Retina (tissue), 1 donor: ENCODE results near the gene PGLYRP4.
"Not testable (repeated sequence)": the region's sequence is repeated elsewhere in the genome, so short reads cannot be mapped to it uniquely, and the experiment has no call there.

Experiments used
- DNase-seq: peaks from one replicate; pipeline ENCODE4 v3.0.0-alpha.2; 2016

Gene PGLYRP4

DNA sequence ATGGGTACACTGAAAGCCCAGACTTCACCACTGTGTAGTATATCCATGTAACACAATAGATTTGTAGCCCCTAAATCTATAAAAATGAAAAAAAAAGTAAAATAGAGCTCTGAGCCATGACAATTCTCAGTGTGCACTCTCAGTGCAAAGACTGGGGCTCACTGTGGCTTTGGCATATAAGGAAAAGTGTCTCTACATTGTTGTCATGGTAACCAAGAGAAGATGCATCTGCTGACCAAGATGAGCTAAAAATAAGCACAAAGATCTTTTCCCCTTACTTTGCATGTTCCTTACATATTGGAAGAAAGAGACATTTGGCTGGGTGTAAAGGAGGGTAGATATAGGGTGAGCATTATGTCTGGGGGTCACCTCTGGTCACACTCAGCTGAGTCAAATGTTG, 12.0 kb downstream of the PGLYRP4 start:
- DNase-seq, result no peak

DNA sequence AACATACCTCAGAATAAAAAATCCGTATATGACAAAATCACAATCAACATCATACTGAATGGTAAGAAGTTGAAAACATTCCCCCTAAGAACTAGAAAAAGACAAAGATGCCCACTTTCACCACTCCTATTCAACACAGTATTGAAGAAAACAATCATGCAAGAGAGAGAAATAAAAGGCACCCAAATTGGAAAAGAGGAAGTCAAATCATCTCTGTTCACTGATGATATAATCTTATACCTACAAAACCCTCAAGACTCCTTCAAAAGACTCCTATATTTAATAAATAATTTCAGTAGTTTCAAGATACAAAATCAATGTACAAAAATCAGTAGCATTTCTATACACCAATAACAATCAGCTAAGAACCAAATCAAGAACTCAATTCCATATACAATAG, 14.7 kb downstream of the PGLYRP4 start:
- no peak for DNase-seq

DNA sequence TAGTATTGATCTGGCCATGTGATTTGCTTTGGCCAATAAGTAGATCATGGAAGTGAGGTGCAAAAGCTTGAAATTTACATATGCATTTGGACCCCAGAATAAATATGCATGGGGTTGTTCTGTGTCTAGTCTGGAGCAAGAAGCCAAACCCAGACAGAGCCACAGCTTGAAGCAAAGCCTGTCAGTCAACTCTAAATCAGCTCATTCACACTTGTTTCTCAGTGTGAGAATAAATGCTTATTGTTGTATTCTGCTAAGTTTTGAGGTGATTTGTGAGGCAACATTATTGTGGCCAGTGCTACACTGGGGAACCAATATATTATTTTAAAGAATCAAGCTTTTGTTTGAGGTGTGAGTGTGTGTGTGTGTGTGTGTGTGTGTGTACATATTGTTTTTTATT, 23.7 kb downstream of the PGLYRP4 start:
- DNase-seq, result no peak

DNA sequence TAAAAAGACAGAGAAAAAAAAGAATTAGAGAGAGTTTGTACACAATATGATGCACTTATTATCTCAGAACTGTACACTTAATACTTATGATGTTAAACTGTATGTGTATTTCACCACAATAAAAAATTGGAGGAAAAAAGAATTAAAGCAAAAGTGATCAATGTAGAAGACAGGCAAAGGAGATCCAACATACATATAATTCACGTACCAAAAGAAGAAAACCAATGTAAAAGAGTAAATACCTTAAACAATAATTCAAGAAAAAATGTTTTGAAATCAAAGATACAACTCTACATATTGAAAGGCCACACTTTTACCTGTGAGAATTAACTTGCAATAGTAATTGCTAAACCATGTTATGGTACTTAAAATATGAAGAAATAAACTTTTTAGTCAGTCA, 26.1 kb downstream of the PGLYRP4 start:
- no peak for DNase-seq

DNA sequence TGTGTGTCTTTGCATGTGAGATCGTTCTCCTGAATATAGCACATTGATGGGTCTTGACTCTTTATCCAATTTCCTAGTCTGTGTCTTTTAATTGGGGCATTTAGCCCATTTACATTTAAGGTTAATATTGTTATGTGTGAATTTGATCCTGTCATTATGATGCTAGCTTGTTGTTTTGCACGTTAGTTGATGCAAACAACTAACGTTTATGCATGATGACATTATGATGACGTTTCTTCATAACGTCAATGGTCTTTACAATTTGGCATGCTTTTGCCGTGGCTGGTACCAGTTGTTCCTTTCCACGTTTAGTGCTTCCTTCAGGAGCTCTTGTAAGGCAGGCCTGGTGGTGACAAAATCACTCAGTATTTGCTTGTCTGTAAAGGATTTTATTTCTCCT, 30.5 kb downstream of the PGLYRP4 start:
- DNase-seq, result not testable (repeated sequence)

DNA sequence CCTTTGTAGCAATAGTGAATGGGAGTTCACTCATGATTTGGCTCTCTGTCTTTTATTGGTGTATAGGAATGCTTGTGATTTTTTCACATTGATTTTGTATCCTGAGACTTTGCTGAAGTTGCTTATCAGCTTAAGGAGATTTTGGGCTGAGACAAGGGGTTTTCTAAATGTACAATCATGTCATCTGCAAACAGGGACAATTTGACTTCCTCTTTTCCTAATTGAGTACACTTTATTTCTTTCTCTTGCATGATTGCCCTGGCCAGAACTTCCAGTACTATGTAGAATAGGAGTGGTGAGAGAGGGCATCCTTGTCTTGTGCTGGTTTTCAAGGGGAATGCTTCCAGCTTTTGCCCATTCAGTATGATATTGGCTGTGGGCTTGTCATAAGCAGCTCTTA, 32.6 kb downstream of the PGLYRP4 start:
- DNase-seq, result not testable (repeated sequence)

DNA sequence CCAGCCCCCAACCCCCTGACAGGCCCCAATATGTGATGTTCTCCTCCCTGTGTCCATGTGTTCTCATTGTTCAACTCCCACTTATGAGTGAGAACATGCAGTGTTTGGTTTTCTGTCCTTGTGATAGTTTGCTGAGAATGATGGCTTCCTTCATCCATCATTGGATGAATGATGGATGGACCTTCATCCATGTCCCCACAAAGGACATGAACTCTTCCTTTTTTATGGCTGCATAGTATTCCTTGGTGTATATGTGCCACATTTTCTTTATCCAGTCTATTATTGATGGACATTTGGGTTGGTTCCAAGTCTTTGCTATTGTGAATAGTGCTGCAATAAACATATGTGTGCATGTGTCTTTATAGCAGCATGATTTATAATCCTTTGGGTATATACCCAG, 34.3 kb downstream of the PGLYRP4 start:
- DNase-seq, result not testable (repeated sequence)

DNA sequence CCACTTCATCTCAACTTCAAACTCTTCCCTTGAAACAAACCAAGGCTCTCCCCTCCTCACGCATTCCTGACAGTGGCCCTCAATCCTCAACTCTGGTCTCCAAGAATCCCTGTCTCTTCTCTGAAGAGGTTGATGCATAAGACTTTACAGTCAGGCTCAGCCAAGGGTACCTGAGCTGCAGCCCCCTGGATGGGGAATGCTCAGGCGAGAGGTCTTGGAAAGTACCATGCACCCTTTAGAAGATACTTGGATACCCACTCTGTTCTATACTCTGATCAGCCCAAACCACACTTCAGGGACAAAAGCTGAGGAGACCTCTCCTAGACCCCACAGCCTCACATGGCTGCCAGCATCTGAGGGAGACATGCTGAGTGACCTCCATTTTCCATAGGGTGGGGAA, 35.4 kb downstream of the PGLYRP4 start:
- DNase-seq, result no peak

DNA sequence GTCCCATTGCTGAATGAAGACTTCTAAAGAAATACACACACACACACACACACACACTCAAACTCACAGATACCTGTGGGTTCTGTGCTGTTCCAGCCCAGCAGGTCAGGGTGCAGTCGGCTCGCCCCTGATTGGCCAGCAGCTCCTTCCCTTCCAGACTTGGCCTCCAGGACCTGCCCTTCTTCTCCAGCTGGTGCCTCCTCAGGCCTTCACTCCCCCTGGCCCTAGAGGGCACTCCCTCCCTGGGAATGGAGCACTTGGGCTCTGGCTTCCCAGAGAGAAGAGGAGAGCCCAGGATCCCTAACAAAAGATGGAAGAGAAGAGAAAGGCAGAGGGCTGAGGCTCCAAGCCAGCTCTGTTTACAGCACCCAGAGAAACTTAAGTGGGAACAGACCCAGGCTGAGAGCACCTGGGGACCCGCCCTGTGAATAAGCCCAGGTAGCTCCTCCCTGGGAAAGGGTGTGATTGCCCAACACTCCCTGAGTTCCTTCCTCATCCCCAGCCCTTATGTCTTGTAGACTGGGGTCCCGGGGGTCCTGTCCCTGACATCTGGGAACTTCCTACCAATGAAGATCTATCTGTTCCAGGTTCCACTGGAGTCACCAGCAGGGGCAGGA, 36.0 kb downstream of the PGLYRP4 start, which contains the start of gene PGLYRP3:
PGLYRP3 (minus strand) TSS at position 383 of the 617 bp plus-strand sequence. CDS start 2,287 bp downstream, outside the sequence.
- DNase-seq, result no peak

DNA sequence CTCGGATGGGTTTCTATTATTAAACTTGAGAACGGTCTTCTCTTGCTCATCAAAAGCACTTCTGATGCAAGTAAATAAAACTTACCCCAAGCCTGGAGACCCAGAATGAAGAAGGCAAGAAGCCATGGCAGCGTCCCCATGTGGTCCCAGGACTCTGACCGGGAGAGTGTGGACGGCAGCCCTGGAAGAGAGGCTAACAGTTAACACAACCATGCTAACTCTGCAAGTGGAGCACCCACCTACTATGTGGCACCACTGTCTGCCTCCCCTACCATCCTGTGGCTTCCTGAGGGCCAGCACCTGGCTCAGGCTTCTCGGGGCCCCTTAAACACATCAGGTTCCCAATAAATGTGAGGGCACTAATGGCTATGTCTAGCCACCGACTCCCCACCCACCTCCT, 38.1 kb downstream of the PGLYRP4 start:
- DNase-seq, result no peak

DNA sequence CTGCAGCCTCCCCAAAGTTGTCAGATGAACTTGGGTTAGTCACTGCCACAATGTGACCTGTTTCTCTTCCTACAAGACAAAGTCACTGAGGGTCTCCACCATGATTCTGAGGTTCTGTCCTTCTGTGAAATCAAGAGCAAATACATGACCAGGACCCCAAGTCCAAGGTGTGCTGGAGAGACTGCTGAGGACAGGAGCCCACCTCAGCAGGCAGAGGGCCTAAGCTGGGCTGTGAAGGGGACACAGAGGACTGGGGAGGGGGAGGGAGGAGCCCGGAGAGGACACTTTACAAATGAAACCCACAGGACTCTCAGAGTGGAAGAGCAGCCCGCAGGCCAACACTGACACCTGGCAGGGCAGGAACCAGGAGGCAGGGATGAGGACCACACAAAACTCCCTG, 39.2 kb downstream of the PGLYRP4 start:
- DNase-seq, result no peak

DNA sequence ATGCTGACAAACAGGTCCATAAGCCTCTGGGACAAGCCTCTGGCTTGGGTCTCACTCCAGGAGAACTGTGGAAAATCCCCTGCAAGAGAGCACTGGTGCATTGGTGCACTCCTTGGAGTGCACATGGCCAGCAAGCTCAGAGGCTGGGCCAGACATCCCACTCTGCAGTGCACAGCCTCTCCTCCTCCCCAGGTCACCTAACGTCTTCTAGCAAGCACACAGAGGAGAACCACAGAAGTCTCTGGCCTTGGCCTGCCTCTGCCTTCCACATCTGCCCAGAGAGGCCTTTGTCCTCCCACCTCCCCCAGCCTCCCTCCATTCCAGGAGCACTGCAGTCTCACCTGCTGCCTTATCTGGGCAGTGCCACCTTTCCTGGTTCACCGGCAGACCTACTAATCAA, 40.1 kb downstream of the PGLYRP4 start:
- DNase-seq, result no peak

DNA sequence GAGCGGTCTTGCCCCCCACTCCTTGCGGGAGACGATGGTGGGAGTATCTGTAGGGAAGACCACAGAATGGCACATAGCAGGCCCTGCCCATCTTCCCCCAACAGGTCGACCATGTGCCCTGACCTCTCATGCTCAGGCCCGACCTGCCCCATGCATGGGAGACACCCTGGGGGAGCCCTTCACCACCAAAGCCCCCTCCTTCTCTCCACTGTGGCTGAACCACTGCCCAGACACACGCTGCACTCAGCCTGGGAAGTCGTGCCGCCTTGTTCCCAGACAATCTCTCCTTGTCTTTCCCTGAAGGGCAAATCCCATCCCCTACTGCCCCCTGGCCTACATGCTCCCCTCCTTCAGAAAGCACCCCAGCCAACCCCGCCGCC, 41.4 kb downstream of the PGLYRP4 start:
- no peak for DNase-seq

DNA sequence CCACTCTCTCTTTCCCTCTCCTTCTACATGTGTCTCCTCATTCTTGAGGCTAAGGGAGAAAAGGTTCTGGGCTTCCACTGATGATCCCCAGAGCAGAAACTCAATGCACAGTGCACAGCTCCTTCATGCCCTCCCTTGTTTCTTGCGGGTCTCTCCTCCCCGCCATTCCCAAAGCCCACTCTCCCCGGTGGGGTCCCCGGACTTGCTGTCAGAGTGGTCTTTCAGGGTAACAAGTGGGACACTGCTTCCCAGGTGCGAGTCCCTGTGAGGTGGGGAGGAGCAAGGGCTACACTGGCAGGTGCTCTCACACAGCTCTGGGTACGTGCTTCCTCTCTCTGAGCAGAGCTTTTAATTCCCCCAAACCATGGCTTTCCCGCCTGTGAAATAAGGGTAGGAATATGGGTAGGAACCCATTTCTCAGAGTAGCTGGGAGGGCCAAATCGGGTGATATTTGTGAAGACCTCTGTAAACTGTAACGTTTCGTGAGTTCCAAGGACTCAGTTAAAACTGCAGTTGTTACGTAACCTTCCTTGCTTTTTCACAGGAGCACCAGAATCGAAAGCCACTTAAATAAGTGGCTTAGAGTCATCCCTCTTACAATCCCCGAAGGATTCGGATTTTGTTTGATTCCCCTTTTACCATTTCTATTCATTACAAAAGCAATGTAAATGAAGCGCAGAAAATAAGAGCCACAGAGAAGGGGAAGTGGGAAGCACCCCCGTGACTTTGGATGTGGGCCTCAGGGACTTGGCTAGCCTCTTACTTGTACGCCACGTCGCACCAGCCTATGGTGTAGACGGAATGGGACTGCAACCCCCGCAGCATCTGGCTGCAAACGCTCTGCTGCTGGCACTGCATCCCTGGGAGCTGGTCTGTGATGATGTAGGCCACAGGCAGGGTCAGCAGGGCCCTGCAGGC, 42.1 kb downstream of the PGLYRP4 start:
- no peak for DNase-seq

DNA sequence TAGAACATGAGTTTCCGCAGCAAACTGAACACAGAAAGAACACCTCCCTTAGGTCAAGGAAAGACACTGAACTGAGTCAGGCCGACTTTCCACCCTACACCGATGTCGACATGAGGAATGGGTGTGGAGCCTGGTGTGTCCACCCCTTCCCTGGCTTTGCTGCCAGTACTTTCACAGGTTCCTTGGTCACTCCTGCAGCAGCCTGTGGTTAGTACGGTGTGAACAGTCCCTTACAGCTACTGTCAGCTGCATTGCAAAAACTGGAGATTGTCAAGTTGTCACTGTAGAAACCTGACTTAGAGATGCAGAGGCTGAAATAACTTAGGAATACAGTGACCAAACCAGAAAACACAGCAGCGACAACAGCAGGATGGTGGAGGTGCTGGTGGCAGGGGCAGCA, 43.0 kb downstream of the PGLYRP4 start:
- no peak for DNase-seq

DNA sequence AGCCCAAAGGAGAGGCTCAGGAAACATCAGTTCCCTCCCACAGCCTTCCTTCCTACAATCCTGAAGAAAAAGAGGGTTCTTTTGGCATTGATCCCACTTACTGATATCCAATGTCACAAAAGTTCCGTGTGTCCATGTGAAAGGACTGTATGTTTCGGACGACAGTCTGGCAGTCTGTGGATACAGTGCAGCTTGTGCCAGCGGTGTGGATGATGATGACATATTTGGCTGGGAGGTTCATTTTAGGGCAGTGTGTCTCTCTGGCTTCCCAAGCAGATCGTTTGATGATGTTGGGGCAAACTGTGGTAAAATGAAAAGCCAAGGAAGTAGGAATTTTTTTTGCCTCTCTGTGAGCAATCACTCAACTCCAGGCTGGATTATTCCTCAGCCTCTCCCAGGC, 46.3 kb downstream of the PGLYRP4 start:
- no peak for DNase-seq

DNA sequence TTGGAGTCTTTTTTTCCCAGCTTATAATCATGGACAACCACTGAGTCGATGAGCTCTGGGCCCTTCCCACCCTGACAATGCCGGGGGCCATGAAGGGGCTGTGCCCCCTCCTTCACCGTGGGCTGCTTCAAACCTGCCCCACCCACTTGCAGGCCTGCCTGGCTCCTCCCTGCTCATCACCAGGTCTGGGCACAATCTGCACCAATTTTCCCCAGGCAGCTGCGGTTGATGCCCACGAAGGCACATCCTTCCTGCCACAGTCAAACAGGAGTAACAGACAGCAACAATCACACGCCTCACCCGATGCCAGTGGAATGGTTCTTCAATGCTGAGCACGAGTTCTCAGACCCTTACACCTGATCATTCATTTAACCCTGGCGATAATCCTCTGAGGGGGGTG, 54.8 kb downstream of the PGLYRP4 start:
- no peak for DNase-seq

DNA sequence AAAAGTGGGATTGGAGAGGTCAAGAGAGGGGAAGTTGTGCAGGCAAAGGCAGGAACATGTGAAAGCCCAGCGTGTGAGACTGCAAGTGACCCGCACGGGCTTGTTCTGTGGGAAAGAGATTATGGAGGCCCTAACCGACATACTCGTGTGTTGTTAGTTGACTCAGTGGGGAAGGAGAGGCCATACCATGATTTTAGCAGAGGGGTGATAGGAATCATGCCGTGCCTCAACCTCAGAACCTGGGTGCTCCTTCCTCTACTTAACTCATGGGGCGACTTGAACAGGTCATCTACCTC, 55.2 kb downstream of the PGLYRP4 start:
- no peak for DNase-seq

DNA sequence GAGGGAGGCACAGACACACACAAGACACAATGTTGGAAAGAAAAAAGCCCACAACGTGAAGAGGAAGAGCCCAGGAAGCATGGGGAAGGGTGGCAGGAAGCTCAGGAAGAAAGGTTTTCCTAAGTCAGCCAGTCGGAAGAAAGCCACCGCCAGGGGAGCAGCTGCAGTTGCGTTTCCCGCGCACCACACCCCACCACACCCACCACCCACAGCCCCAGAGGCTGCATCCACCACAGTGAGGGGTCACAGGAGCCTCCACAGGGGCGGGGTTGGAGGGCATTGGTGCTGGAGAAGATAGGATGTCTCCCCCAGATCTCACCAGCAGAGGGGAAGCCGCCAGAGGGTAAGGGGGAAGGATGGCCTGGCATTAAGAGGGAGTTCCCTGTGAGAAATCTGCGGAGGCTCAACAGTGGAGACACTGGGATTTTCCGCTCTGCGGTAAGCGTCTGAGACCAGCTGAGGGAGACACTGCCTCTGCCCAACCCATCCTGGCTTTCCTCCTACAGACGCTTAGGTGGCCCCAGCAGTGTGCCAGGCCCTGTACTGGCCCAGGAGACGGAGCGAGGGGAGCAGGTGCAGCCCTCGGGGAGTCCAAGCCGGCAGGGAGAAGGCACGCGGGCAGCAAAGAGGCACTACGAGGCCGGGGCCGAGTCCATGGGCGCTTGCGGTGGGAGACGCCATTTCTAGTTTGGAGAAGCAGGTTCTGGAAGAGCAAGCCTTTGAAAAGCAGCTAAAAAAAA, 55.7 kb downstream of the PGLYRP4 start:
- no peak for DNase-seq

DNA sequence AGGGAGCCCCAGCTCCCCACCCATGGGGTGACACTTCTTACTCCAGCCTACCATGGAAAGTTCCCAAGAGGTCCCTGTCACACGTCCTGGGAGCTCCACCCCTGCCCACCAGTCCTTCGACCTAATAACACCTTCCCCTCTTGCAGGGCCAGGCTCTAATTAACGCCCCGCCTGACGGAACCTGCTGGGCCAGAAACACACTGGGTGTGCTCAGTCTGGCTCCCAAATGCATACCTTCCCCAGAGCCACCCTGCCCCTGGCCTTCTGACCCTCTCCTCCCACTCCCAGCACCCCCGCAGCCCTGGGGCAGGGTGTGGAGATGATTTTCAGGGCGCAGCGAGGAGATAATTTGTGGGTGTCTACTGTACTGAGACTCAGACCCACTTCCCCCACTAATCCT, 56.5 kb downstream of the PGLYRP4 start:
- DNase-seq, result no peak

DNA sequence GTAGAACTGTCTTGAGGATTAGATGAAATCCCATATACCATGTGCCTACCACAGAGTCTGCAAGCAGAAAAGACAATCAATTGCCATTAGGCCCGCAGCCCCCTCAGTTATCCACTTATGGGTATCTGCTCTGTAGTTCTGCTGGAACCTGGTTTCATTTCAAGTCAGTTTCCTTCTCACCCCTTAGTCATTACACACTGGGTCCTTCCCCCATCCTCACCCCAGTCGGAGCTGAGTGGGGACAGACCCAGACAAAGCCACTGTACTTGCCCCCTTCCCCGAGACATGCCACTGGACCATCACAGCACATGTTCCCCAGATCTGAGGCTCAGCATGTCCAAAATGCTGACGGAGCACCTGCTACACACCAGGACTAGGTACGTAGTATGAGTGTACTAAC, 57.1 kb downstream of the PGLYRP4 start:
- no peak for DNase-seq

DNA sequence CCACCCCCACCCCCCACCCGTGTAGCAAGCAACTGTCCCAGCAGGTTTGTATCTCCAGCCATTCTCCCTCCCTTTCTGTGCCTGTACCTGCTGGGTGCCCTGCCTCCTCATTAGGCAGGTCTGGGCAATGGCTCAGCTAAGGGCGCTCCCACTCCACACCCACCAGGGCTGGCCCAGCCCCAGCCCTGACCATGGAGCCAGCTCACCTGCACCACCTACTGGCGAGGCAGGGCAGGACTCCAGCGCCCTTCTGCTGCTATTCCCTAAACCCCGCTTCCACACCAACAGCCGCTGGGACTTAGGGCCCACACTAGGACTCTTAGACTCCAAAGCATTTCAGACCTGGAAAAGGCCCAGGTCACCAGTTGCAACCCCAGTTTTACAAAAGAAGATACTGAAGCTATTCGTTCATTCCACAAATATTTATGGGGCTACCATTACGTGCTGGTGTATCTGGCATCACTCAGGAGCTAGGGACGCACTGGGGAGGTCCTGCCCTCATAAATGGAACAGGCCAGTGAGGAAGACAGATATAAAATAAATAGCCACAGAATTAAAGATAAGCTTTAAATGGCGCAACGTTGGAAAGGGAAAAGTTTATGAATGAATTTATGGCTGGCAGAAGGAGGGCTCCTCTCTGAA, 59.9 kb downstream of the PGLYRP4 start:
- DNase-seq, result no peak
